Astrocyte (in vitro differentiated cells and primary cell): ENCODE results near the gene ADD1. TPM values are rescaled to one million over a fixed set of nuclear protein-coding genes. Genes with fewer than 3 reads are reported as not detected.

Experiments used
- DNase-seq: peaks from one replicate; pipeline ENCODE4 v3.0.0-alpha.2; 2010; ENCODE audit warnings: low read depth
- FAIRE-seq: peaks from 2 replicates; lab custom pipeline; 2011; peaks lifted over from hg19 to GRCh38; lab: Jason Lieb, UNC
- H2AFZ ChIP-seq: 2 replicates; pipeline ENCODE4 v1.6.0; 2012; ENCODE audit warnings: low read depth, low read length, inconsistent platforms
- H3K27ac ChIP-seq: 2 replicates; pipeline ENCODE4 v1.5.1; 2011; ENCODE audit warnings: low read depth, low read length, inconsistent platforms
- H3K27me3 ChIP-seq: 2 replicates; pipeline ENCODE4 v1.6.0; 2011; ENCODE audit warnings: low read length, inconsistent platforms; ENCODE audit not compliant: insufficient read depth
- H3K36me3 ChIP-seq: 2 replicates; pipeline ENCODE4 v1.5.1; 2011; ENCODE audit warnings: low read length, inconsistent platforms; ENCODE audit not compliant: insufficient read depth
- H3K4me1 ChIP-seq: 2 replicates; pipeline ENCODE4 v1.5.1; 2011; ENCODE audit warnings: low read length, inconsistent platforms; ENCODE audit not compliant: insufficient read depth
- H3K4me2 ChIP-seq: 2 replicates; pipeline ENCODE4 v1.6.0; 2012; ENCODE audit warnings: low read length, inconsistent platforms
- H3K4me3 ChIP-seq: 2 replicates; pipeline ENCODE4 v1.5.1; 2011; ENCODE audit warnings: low read depth, mild to moderate bottlenecking, low read length, inconsistent platforms; ENCODE audit not compliant: insufficient read depth
- H3K79me2 ChIP-seq: 2 replicates; pipeline ENCODE4 v1.6.0; 2012; ENCODE audit warnings: mild to moderate bottlenecking, low read length, inconsistent platforms; ENCODE audit not compliant: insufficient read depth
- H3K9ac ChIP-seq: 2 replicates; pipeline ENCODE4 v1.6.0; 2012; ENCODE audit warnings: mild to moderate bottlenecking, low read length, inconsistent platforms
- H3K9me3 ChIP-seq: 2 replicates; pipeline ENCODE4 v1.5.1; 2012; ENCODE audit warnings: low read depth, mild to moderate bottlenecking, low read length, inconsistent platforms; ENCODE audit not compliant: insufficient read depth
- H4K20me1 ChIP-seq: 2 replicates; pipeline ENCODE4 v1.6.0; 2012; ENCODE audit warnings: low read length, inconsistent platforms; ENCODE audit not compliant: insufficient read depth
- H3K27ac Mint-ChIP-seq: one replicate; pipeline ENCODE4 v1.8.0; 2021; ENCODE audit warnings: mild to moderate bottlenecking, mixed read lengths; ENCODE audit not compliant: unreplicated experiment
- H3K27me3 Mint-ChIP-seq: one replicate; pipeline ENCODE4 v1.8.0; 2021; ENCODE audit warnings: low read depth, mixed read lengths; ENCODE audit not compliant: unreplicated experiment
- H3K36me3 Mint-ChIP-seq: one replicate; pipeline ENCODE4 v1.8.0; 2021; ENCODE audit warnings: low read depth, mixed read lengths; ENCODE audit not compliant: unreplicated experiment
- H3K4me1 Mint-ChIP-seq: one replicate; pipeline ENCODE4 v1.8.0; 2021; ENCODE audit warnings: low read depth, mixed read lengths; ENCODE audit not compliant: unreplicated experiment
- H3K4me3 Mint-ChIP-seq: one replicate; pipeline ENCODE4 v1.8.0; 2021; ENCODE audit warnings: mild to moderate bottlenecking, moderate library complexity, mixed read lengths; ENCODE audit not compliant: unreplicated experiment
- H3K9me3 Mint-ChIP-seq: one replicate; pipeline ENCODE4 v1.8.0; 2021; ENCODE audit warnings: mild to moderate bottlenecking, mixed read lengths; ENCODE audit not compliant: unreplicated experiment
- EZH2 ChIP-seq: IDR thresholded peaks from 2 replicates; pipeline ENCODE4 v1.6.1; 2012; ENCODE audit warnings: mild to moderate bottlenecking, low read length, inconsistent platforms; ENCODE audit not compliant: insufficient read depth
- total RNA-seq: library from RNA; stranded (reverse); gene quantifications from 2 replicates; pipeline ENCODE4 v1.2.1, GENCODE V29; 2021
- TF ChIP-seq, protein P1 (sequence below): IDR thresholded peaks from 2 replicates; pipeline ENCODE4 v1.5.1; 2011; ENCODE audit warnings: low read depth, mild to moderate bottlenecking, inconsistent platforms, low read length, moderate library complexity; ENCODE audit not compliant: insufficient read depth

The ADD1 gene
- total RNA-seq, 1 donor from 2014 or later = 280 TPM

DNA sequence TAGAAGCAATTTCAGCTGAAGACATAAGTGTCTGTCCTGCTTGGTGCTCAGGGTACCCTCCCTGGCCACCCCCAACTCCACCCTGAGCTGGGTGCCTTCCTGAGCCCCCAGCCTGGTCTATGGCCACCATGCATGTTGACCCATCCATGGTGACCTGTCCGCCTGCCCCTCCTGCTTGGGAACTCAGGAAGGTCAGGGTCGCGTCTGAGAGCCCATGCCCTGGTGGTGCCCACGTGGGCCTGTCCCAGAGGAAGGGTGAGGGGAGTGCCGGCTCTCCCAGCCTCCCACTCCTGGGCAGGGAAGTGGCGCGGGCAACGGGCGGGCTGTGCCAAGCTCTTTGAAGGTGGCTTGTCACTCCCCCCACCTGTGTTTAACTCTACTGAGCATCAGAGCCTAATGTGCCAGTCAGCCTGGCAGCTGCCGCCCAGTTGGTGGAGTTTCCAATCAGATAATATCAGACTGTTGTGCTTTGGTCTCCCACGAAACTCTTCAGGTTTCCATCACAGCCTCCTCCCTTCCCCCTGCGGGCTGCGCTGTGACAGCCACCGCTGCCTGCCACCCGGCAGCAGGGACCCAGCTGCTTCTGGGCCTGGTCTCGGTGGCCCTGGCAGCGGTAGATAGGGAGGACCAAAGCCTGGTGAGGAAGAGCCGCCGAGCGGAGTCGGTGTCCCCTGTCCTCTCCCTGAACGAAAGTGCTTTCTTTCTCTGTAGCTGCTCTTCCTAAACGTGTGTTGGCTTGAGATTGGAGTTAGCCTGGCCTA, 45.9 kb upstream of the ADD1 start:
- Mint-ChIP-seq H3K27me3 (no peaks in the 10 kb centered on the region), H3K27ac (no peak overlapping the region), H3K36me3 (no peaks in the 10 kb centered on the region), H3K4me1 (peaks cover 17% of the 10 kb centered on the region), H3K9me3 (no peaks in the 10 kb centered on the region), H3K4me3 (no peak overlapping the region)
- peaks cover 51% of the 10 kb centered on the region for H3K79me2 ChIP-seq
- no peaks in the 10 kb centered on the region for H3K27me3 ChIP-seq
- peaks cover 50% of the 10 kb centered on the region for H3K4me1 ChIP-seq
- H4K20me1 ChIP-seq = no peaks in the 10 kb centered on the region
- no peak for DNase-seq
- H3K9ac ChIP-seq = no peak overlapping the region
- no peak for TF ChIP-seq EZH2
- TF ChIP-seq, protein P1, sequence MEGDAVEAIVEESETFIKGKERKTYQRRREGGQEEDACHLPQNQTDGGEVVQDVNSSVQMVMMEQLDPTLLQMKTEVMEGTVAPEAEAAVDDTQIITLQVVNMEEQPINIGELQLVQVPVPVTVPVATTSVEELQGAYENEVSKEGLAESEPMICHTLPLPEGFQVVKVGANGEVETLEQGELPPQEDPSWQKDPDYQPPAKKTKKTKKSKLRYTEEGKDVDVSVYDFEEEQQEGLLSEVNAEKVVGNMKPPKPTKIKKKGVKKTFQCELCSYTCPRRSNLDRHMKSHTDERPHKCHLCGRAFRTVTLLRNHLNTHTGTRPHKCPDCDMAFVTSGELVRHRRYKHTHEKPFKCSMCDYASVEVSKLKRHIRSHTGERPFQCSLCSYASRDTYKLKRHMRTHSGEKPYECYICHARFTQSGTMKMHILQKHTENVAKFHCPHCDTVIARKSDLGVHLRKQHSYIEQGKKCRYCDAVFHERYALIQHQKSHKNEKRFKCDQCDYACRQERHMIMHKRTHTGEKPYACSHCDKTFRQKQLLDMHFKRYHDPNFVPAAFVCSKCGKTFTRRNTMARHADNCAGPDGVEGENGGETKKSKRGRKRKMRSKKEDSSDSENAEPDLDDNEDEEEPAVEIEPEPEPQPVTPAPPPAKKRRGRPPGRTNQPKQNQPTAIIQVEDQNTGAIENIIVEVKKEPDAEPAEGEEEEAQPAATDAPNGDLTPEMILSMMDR = no peak
- H2AFZ ChIP-seq = no peak overlapping the region
- H3K27ac ChIP-seq = no peak overlapping the region
- no peak for FAIRE-seq
- H3K9me3 ChIP-seq = no peaks in the 10 kb centered on the region
- no peaks in the 10 kb centered on the region for H3K36me3 ChIP-seq
- no peak overlapping the region for H3K4me3 ChIP-seq
- H3K4me2 ChIP-seq = no peak overlapping the region

GRCh38 chr4:2798399-2799223, 45.0 kb upstream of the ADD1 start:
- H3K4me3 Mint-ChIP-seq = no peak overlapping the region
- H3K79me2 ChIP-seq = peaks cover 57% of the 10 kb centered on the region
- H3K4me1 ChIP-seq = peaks cover 50% of the 10 kb centered on the region
- no peaks in the 10 kb centered on the region for H4K20me1 ChIP-seq
- no peak overlapping the region for H3K4me3 ChIP-seq
- no peak overlapping the region for H3K27ac ChIP-seq
- no peaks in the 10 kb centered on the region for H3K9me3 Mint-ChIP-seq
- no peaks in the 10 kb centered on the region for H3K27me3 ChIP-seq
- no peaks in the 10 kb centered on the region for H3K27me3 Mint-ChIP-seq
- no peak overlapping the region for H3K4me2 ChIP-seq
- H2AFZ ChIP-seq = no peak overlapping the region
- no peak overlapping the region for H3K9ac ChIP-seq
- H3K9me3 ChIP-seq = no peaks in the 10 kb centered on the region
- H3K36me3 Mint-ChIP-seq = no peaks in the 10 kb centered on the region
- H3K4me1 Mint-ChIP-seq = peaks cover 17% of the 10 kb centered on the region
- FAIRE-seq = no peak
- no peak for TF ChIP-seq EZH2
- TF ChIP-seq, protein P1 = no peak
- H3K36me3 ChIP-seq = no peaks in the 10 kb centered on the region
- H3K27ac Mint-ChIP-seq = no peak overlapping the region
- DNase-seq = no peak
